Hepatocyte (in vitro differentiated cells): Measurements from ENCODE around the gene MTF2. TPM values are rescaled to one million over a fixed set of nuclear protein-coding genes. Genes with fewer than 3 reads are reported as not detected.
A peak's percentile ranks its signal among the peaks of the same experiment; 100 is the strongest.
"Not testable (repeated sequence)": the region's sequence is repeated elsewhere in the genome, so short reads cannot be mapped to it uniquely, and the experiment has no call there.

Experiments
- DNase-seq: peaks from one replicate; pipeline ENCODE4 v3.0.0-alpha.2; 2016; ENCODE audit warnings: low spot score
- H2AFZ ChIP-seq: fragments of 200-600 bp; sonication (generic); 2 replicates; pipeline ENCODE4 v1.6.0; 2016; ENCODE audit warnings: antibody characterized with exemption, mild to moderate bottlenecking
- H3K27ac ChIP-seq: fragments of 200-600 bp; sonication (generic); 2 replicates; pipeline ENCODE4 v1.5.1; 2016; ENCODE audit warnings: mild to moderate bottlenecking
- H3K27me3 ChIP-seq: fragments of 200-600 bp; sonication (generic); 2 replicates; pipeline ENCODE4 v1.6.1; 2016
- H3K36me3 ChIP-seq: fragments of 200-600 bp; sonication (generic); replicated peaks from 2 replicates; pipeline ENCODE4 v1.5.1; 2016; ENCODE audit warnings: low read depth; ENCODE audit not compliant: insufficient read depth
- H3K4me1 ChIP-seq: fragments of 200-600 bp; sonication (generic); 2 replicates; pipeline ENCODE4 v1.5.1; 2016; ENCODE audit warnings: mild to moderate bottlenecking, moderate library complexity; ENCODE audit not compliant: insufficient read depth
- H3K4me2 ChIP-seq: fragments of 200-600 bp; sonication (generic); 2 replicates; pipeline ENCODE4 v1.6.0; 2016
- H3K4me3 ChIP-seq: fragments of 200-600 bp; sonication (generic); 2 replicates; pipeline ENCODE4 v1.5.1; 2016; ENCODE audit warnings: mild to moderate bottlenecking
- H3K79me2 ChIP-seq: fragments of 200-600 bp; sonication (generic); 2 replicates; pipeline ENCODE4 v1.6.0; 2017; ENCODE audit warnings: mild to moderate bottlenecking
- H3K9me2 ChIP-seq: fragments of 200-600 bp; sonication (generic); replicated peaks from 2 replicates; pipeline ENCODE4 v1.6.0; 2017; ENCODE audit warnings: mild to moderate bottlenecking; ENCODE audit not compliant: insufficient read depth
- H3K9me3 ChIP-seq: fragments of 200-600 bp; sonication (generic); 2 replicates; pipeline ENCODE4 v1.5.1; 2016; ENCODE audit warnings: low read depth, mild to moderate bottlenecking
- H4K20me1 ChIP-seq: fragments of 200-600 bp; sonication (generic); 2 replicates; pipeline ENCODE4 v1.6.0; 2016; ENCODE audit warnings: mild to moderate bottlenecking; ENCODE audit not compliant: insufficient read depth, poor library complexity, severe bottlenecking
- EZH2 ChIP-seq: fragments of 200-600 bp; sonication (generic); IDR thresholded peaks from 2 replicates; pipeline ENCODE4 v1.6.1; 2016; ENCODE audit warnings: antibody characterized with exemption, mild to moderate bottlenecking, borderline replicate concordance
- EZH2phosphoT487 ChIP-seq: fragments of 200-600 bp; sonication (generic); IDR thresholded peaks from one replicate; pipeline ENCODE4 v1.6.1; 2018; ENCODE audit warnings: antibody characterized with exemption, mild to moderate bottlenecking, low read depth, moderate library complexity; ENCODE audit not compliant: unreplicated experiment, severe bottlenecking
- WGBS: methylation state at CpG from one replicate; pipeline ENCODE4 v1.1.6; 2016; ENCODE audit warnings: low lambda C conversion rate; ENCODE audit errors: missing lambda C conversion rate; 5-methylcytosine and 5-hydroxymethylcytosine counted together
- polyA plus RNA-seq: library from polyadenylated mRNA; unstranded; fragments of >200 nt; fragmentation: Nextera tagmentation; extraction: Ambion mirVana; gene quantifications from 2 replicates; pipeline ENCODE4 v1.2.1, GENCODE V29; 2016
- total RNA-seq: library from RNA; depleted of rRNA; stranded (reverse); fragments of >200 nt; gene quantifications from 2 replicates; pipeline ENCODE4 v1.2.3, GENCODE V29; 2014
- TF ChIP-seq, protein P1 (sequence below): fragments of 200-600 bp; sonication (generic); IDR thresholded peaks from 2 replicates; pipeline ENCODE4 v1.5.1; 2016; ENCODE audit warnings: antibody characterized with exemption, mild to moderate bottlenecking; ENCODE audit not compliant: poor library complexity

The MTF2 gene
- total RNA-seq = 29.7 and 30.5 TPM in 2 replicates
- 37.7 and 49.3 TPM in 2 replicates for polyA plus RNA-seq

DNA sequence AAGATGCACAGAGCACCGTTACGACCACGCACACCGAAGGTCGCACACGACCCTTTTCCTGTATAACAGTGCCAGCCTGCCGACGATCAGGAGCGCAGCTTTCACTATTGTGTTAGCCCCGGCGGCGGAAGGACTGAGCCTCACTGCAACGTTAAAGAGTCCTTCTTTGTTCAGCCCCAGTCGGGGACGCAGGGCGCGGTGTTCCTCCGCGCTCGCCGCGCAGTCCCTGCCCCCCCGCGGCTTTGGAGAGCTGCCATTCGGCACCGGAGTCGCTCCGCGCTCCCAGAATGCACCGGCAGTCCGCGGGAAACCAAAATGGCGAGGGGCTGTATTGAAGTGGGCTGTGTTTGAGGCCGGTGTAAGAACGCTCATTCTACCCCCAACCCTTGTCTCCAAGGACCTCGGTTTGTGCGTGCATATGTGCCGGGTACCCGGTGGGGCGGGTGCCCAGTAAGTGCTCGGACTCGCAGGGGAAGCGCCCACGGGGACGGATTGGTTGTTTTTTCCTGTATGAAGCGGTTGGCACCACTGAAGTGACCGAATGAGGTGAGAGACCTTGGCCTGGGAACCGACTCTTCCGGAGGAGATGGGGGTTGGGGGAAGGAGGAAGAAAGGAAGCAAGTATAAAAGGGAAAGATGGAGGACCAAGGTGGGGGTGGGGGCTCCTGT is at the start of gene MTF2:
Gene MTF2 (plus strand): TSS at position 298 of the 669 bp plus-strand sequence. CDS start 244 bp downstream, at position 542.
- H3K4me3 ChIP-seq = peak within 1 kb of the TSS; percentile 79
- TF ChIP-seq EZH2phosphoT487 = no peak
- no peak for TF ChIP-seq EZH2
- TF ChIP-seq, protein P1, sequence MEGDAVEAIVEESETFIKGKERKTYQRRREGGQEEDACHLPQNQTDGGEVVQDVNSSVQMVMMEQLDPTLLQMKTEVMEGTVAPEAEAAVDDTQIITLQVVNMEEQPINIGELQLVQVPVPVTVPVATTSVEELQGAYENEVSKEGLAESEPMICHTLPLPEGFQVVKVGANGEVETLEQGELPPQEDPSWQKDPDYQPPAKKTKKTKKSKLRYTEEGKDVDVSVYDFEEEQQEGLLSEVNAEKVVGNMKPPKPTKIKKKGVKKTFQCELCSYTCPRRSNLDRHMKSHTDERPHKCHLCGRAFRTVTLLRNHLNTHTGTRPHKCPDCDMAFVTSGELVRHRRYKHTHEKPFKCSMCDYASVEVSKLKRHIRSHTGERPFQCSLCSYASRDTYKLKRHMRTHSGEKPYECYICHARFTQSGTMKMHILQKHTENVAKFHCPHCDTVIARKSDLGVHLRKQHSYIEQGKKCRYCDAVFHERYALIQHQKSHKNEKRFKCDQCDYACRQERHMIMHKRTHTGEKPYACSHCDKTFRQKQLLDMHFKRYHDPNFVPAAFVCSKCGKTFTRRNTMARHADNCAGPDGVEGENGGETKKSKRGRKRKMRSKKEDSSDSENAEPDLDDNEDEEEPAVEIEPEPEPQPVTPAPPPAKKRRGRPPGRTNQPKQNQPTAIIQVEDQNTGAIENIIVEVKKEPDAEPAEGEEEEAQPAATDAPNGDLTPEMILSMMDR = no peak
- DNase-seq = peak; percentile 97
- H3K4me2 ChIP-seq = peak within 1 kb of the TSS; percentile 86
- H3K27me3 ChIP-seq = no peaks in the 10 kb centered on the region
- no peaks in the 10 kb centered on the region for H3K36me3 ChIP-seq
- H3K79me2 ChIP-seq = peaks cover 54% of the 10 kb centered on the region
- peaks cover 12% of the 10 kb centered on the region for H3K4me1 ChIP-seq
- H3K9me3 ChIP-seq = no peaks in the 10 kb centered on the region
- H2AFZ ChIP-seq = peak within 1 kb of the TSS; percentile 95
- peak within 1 kb of the TSS; percentile 96 for H3K27ac ChIP-seq
- H3K9me2 ChIP-seq = no peaks in the 10 kb centered on the region
- WGBS = under 1% methylated on average over 49 of the region's 49 CpGs
- H4K20me1 ChIP-seq = peaks cover 28% of the 10 kb centered on the region

DNA sequence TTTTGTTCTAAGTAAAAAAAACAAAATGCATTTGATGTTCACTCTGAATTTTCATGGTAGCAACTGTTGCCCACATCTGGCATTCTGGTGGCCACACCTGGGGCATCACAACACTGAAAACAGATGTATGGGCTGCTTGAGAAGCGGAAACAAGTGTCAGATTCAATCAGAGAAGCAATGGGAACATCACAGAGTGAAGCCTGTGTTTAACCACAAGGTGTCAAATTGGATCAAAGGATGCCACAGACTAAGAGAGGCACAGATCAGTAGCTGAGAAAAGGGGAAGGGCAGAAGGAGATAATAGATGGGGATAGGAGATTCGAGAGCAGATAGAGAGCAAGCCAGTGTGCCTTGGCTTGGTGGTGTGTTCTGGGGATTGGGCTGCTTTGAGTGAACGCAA is 49.8 kb upstream of the MTF2 start:
- Histone ChIP-seq H3K27ac (no peak overlapping the region), H3K4me2 (no peak overlapping the region), H3K4me1 (no peaks in the 10 kb centered on the region), H3K79me2 (no peaks in the 10 kb centered on the region), H3K36me3 (no peaks in the 10 kb centered on the region), H2AFZ (no peak overlapping the region), H4K20me1 (no peaks in the 10 kb centered on the region), H3K4me3 (no peak overlapping the region), H3K27me3 (no peaks in the 10 kb centered on the region), H3K9me3 (no peaks in the 10 kb centered on the region), H3K9me2 (no peaks in the 10 kb centered on the region)
- TF ChIP-seq, protein P1 = no peak
- no peak for TF ChIP-seq EZH2phosphoT487
- TF ChIP-seq EZH2 = no peak
- no peak for DNase-seq
- 67% methylated on average over 3 of the region's 3 CpGs for whole genome bisulfite sequencing

DNA sequence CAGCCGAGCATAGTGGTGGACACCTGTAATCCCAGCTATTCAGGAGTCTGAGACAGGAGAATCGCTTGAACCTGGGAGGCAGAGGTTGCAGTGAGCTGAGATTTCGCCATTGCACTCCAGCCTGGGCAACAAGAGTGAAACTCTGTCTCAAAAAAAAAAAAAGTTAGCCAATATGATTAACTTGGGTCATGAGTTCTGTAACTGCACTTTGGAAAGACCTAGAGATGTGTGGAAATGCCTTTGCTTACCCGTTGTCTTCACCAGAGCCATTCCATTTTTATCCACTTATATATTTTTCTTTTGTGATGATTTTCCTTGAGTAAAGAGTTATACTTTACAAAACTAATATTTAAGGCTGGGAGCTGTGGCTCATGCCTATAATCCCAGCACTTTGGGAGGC is 48.9 kb upstream of the MTF2 start:
- WGBS = 94% methylated on average over 4 of the region's 4 CpGs
- H3K9me3 ChIP-seq, H3K9me2 ChIP-seq, DNase-seq, H3K27me3 ChIP-seq, H3K79me2 ChIP-seq, H4K20me1 ChIP-seq, H2AFZ ChIP-seq, H3K4me2 ChIP-seq, H3K36me3 ChIP-seq, H3K4me3 ChIP-seq, H3K4me1 ChIP-seq, H3K27ac ChIP-seq: not testable (repeated sequence)

DNA sequence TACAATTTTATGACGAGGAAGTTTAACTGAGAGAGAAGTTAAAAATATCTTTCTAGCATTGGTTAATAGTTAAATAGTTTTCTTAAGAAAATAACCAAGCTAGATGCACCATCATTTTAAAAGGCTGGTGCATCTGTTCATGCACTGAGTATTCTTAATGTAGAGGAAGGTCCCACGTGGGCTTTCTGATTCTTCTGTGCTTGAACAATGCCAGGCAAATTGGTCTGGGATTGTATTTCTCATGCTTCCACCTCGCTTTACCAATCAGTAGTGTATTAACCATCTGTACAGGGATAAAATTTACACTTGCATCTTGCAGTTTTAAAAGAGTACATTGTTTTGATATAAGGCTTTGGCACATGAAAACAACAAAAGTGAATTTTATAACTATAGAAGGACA is 47.4 kb upstream of the MTF2 start:
- no peaks in the 10 kb centered on the region for H4K20me1 ChIP-seq
- no peaks in the 10 kb centered on the region for H3K27me3 ChIP-seq
- H3K9me3 ChIP-seq = no peaks in the 10 kb centered on the region
- DNase-seq = no peak
- H2AFZ ChIP-seq = no peak overlapping the region
- H3K4me2 ChIP-seq = no peak overlapping the region
- no peak overlapping the region for H3K27ac ChIP-seq
- H3K79me2 ChIP-seq = no peaks in the 10 kb centered on the region
- TF ChIP-seq, protein P1 = no peak
- no peaks in the 10 kb centered on the region for H3K4me1 ChIP-seq
- 79% methylated on average over 3 of the region's 3 CpGs for WGBS
- H3K9me2 ChIP-seq = no peaks in the 10 kb centered on the region
- no peaks in the 10 kb centered on the region for H3K36me3 ChIP-seq
- H3K4me3 ChIP-seq = no peak overlapping the region
